Chondrocyte (in vitro differentiated cells): Measurements from ENCODE around the gene FAM53A. TPM values are rescaled to one million over a fixed set of nuclear protein-coding genes. Genes with fewer than 3 reads are reported as not detected.

Experiments used
- DNase-seq: peaks from one replicate; pipeline ENCODE4 v3.0.0; 2021; ENCODE audit warnings: mixed read lengths, low spot score
- H3K27ac Mint-ChIP-seq: one replicate; pipeline ENCODE4 v1.8.0; 2021; ENCODE audit warnings: mild to moderate bottlenecking, moderate library complexity, mixed read lengths; ENCODE audit not compliant: unreplicated experiment
- H3K27me3 Mint-ChIP-seq: 2 replicates; pipeline ENCODE4 v1.8.0; 2021; ENCODE audit warnings: low read depth, mixed read lengths
- H3K36me3 Mint-ChIP-seq: 2 replicates; pipeline ENCODE4 v1.8.0; 2021; ENCODE audit warnings: low read depth, mixed read lengths
- H3K4me1 Mint-ChIP-seq: 2 replicates; pipeline ENCODE4 v1.8.0; 2021; ENCODE audit warnings: low read depth, mild to moderate bottlenecking, mixed read lengths
- H3K4me3 Mint-ChIP-seq: one replicate; pipeline ENCODE4 v1.8.0; 2021; ENCODE audit warnings: mild to moderate bottlenecking, moderate library complexity, mixed read lengths; ENCODE audit not compliant: unreplicated experiment
- H3K9me3 Mint-ChIP-seq: 2 replicates; pipeline ENCODE4 v1.8.0; 2021; ENCODE audit warnings: low read depth, mixed read lengths
- total RNA-seq: library from RNA; stranded (reverse); gene quantifications from 3 replicates; pipeline ENCODE4 v1.2.1, GENCODE V29; 2021
- TF ChIP-seq, protein P1 (sequence below): fragments of 200-600 bp; sonication (generic); IDR thresholded peaks from 2 replicates; pipeline ENCODE4 v1.5.0; 2021; ENCODE audit warnings: antibody characterized with exemption, mild to moderate bottlenecking, moderate library complexity

FAM53A gene
- total RNA-seq, 1 donor from 2014 or later: 6.9 TPM

DNA sequence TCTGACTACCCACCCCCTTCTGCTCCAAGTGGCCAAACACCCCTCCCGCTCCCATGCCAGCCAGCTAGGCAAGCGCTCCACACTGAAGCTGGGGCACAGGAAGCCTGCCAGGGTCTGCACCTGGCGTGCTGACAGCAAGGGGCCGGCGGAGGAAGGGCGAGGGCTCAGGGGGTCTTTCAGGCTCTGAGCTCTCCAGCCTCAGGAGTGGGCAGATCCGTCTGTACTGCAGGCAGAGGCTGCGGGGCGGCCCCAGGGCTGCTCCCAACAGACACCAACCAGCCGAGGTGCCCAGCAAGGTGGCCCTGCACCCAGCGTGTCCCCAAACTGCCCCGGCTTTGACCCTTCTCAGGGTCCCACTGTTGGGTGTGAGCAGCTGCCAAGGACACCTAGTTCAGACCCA lies 14.8 kb downstream of the FAM53A start:
- no peaks in the 10 kb centered on the region for H3K27me3 Mint-ChIP-seq
- no peak overlapping the region for H3K4me3 Mint-ChIP-seq
- H3K4me1 Mint-ChIP-seq: no peaks in the 10 kb centered on the region
- TF ChIP-seq, protein P1, sequence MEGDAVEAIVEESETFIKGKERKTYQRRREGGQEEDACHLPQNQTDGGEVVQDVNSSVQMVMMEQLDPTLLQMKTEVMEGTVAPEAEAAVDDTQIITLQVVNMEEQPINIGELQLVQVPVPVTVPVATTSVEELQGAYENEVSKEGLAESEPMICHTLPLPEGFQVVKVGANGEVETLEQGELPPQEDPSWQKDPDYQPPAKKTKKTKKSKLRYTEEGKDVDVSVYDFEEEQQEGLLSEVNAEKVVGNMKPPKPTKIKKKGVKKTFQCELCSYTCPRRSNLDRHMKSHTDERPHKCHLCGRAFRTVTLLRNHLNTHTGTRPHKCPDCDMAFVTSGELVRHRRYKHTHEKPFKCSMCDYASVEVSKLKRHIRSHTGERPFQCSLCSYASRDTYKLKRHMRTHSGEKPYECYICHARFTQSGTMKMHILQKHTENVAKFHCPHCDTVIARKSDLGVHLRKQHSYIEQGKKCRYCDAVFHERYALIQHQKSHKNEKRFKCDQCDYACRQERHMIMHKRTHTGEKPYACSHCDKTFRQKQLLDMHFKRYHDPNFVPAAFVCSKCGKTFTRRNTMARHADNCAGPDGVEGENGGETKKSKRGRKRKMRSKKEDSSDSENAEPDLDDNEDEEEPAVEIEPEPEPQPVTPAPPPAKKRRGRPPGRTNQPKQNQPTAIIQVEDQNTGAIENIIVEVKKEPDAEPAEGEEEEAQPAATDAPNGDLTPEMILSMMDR: no peak
- H3K36me3 Mint-ChIP-seq: peaks cover 2% of the 10 kb centered on the region
- H3K27ac Mint-ChIP-seq: no peak overlapping the region
- no peaks in the 10 kb centered on the region for H3K9me3 Mint-ChIP-seq
- no peak for DNase-seq

DNA sequence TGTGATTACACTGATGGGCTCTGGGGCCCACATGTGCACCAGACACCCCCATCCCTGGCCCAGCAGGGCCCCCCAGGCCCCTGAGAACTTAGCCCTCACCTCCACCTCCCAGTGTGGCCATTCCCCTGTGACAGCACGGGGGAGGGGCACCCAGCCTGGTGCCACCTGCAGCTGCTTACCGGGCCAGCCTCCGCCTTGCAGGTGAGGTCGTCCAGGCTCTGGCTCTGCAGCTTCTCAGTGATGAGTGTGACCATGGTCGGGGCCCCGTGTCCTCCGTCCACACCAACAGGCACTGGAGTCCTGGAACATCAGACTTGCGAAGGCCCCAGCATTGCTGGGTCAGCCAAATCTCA lies 15.6 kb downstream of the FAM53A start:
- no peak overlapping the region for H3K4me3 Mint-ChIP-seq
- H3K36me3 Mint-ChIP-seq: peaks cover 2% of the 10 kb centered on the region
- no peaks in the 10 kb centered on the region for H3K9me3 Mint-ChIP-seq
- DNase-seq: no peak
- TF ChIP-seq, protein P1: no peak
- peaks cover 5% of the 10 kb centered on the region for H3K4me1 Mint-ChIP-seq
- no peaks in the 10 kb centered on the region for H3K27me3 Mint-ChIP-seq
- no peak overlapping the region for H3K27ac Mint-ChIP-seq

DNA sequence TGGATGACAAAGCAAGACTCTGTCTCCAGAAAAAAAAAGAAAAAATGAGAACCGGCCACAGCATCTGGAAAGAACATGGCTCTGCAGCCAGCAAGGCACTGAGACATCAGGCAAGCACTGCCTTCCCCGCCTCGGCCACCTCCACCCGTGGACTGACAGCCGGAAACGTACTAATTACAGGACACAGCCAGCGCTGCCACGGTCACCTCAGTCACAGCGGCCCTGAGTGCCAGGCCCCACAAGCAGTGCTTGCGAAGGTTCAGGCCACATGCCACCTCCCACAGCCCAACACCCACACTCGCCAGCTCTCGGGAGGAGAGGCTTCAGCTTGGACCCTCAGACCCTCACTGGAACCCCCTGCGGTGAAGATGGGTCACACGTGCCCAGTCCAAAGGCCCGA lies 16.8 kb downstream of the FAM53A start:
- Mint-ChIP-seq H3K9me3 (no peaks in the 10 kb centered on the region), H3K4me3 (no peak overlapping the region), H3K27me3 (no peaks in the 10 kb centered on the region), H3K4me1 (peaks cover 5% of the 10 kb centered on the region), H3K36me3 (no peaks in the 10 kb centered on the region), H3K27ac (no peak overlapping the region)
- DNase-seq: no peak
- TF ChIP-seq, protein P1: no peak

DNA sequence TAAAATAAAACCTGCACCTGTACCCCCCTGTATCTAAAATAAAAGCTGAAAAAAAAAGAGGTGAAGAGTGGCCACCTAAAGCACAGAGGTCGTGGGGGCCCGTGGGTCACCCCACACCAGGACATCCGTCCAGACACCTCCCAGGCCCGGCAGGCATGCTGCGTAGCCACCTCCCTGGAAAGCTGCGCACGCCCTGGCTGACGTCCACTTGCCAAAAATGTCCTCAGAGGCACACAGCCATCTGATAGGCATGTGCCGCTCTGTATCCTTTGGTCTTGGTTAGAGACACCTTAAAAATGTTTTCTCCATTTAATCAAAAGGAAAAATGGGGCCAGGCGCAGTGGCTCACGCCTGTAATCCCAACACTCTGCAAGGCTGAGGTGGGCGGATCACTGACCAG lies 17.7 kb downstream of the FAM53A start:
- Mint-ChIP-seq H3K27ac (no peak overlapping the region), H3K36me3 (peaks cover 1% of the 10 kb centered on the region), H3K4me3 (no peak overlapping the region), H3K27me3 (no peaks in the 10 kb centered on the region), H3K4me1 (peaks cover 5% of the 10 kb centered on the region), H3K9me3 (no peaks in the 10 kb centered on the region)
- no peak for DNase-seq
- TF ChIP-seq, protein P1: no peak

DNA sequence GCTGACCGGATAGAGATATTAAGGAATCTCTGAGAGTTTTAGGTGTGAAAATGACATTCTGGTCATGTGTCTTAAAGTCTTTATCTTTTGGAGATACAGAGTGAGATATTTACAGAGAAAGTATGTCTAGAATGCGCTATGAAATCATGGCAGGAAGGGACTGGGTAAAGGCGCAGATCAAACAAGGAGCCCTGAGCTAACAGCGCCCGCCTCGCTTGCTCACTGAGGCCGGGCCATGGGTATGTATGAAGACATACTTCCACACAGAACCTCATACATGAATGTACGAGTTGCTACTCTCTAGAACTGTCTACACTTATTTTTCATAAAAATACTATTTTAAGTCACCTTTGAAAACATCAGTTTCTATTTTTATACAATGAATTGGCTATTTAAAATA lies 20.0 kb downstream of the FAM53A start:
- Mint-ChIP-seq H3K36me3 (peaks cover 3% of the 10 kb centered on the region), H3K27me3 (no peaks in the 10 kb centered on the region), H3K4me1 (peaks cover 5% of the 10 kb centered on the region), H3K9me3 (no peaks in the 10 kb centered on the region), H3K4me3 (no peak overlapping the region), H3K27ac (no peak overlapping the region)
- TF ChIP-seq, protein P1: no peak
- no peak for DNase-seq
